Endometrium (tissue), 2 donors: ENCODE measurements around the gene PRAMEF17.
"Not testable (repeated sequence)": the region's sequence is repeated elsewhere in the genome, so short reads cannot be mapped to it uniquely, and the experiment has no call there.

Source experiments
- FAIRE-seq: peaks from 2 replicates; lab custom pipeline; 2012; peaks lifted over from hg19 to GRCh38; lab: Jason Lieb, UNC
- donor health status: control.
- donor health status: control.

PRAMEF17 gene

GRCh38 chr1:13389332-13389731 is at the start of gene PRAMEF17:
Gene PRAMEF17 (plus strand): TSS chr1:13389632. CDS start chr1:13389658, 26 bp downstream.
- not testable (repeated sequence) for FAIRE-seq

GRCh38 chr1:13342496-13342895 is 46.9 kb upstream of the PRAMEF17 start:
- not testable (repeated sequence) for FAIRE-seq

GRCh38 chr1:13347034-13347433 is 42.4 kb upstream of the PRAMEF17 start, which contains the start of gene PRAMEF14:
Gene PRAMEF14 (minus strand): TSS chr1:13347134. CDS start chr1:13345314, 1,820 bp downstream.
- FAIRE-seq: not testable (repeated sequence)

- not testable (repeated sequence) for FAIRE-seq
Observed at GRCh38 chr1:13353476-13353875, 36.0 kb upstream of the PRAMEF17 start.

- FAIRE-seq: not testable (repeated sequence)
Observed at GRCh38 chr1:13354475-13354874, 35.0 kb upstream of the PRAMEF17 start.

- FAIRE-seq: not testable (repeated sequence)
Observed at GRCh38 chr1:13356774-13357173, 32.7 kb upstream of the PRAMEF17 start.

GRCh38 chr1:13362364-13362763 is 27.1 kb upstream of the PRAMEF17 start:
- FAIRE-seq: not testable (repeated sequence)

GRCh38 chr1:13364928-13365327 is 24.5 kb upstream of the PRAMEF17 start:
- FAIRE-seq: not testable (repeated sequence)

- FAIRE-seq: not testable (repeated sequence)
Observed at GRCh38 chr1:13366536-13366935, 22.9 kb upstream of the PRAMEF17 start.

- FAIRE-seq: not testable (repeated sequence)
Observed at GRCh38 chr1:13368544-13368943, 20.9 kb upstream of the PRAMEF17 start.

GRCh38 chr1:13378983-13379382 is 10.4 kb upstream of the PRAMEF17 start:
- FAIRE-seq: not testable (repeated sequence)

GRCh38 chr1:13380380-13380779 is 9.1 kb upstream of the PRAMEF17 start:
- not testable (repeated sequence) for FAIRE-seq

- FAIRE-seq: not testable (repeated sequence)
Observed at GRCh38 chr1:13393004-13393403, 3.6 kb downstream of the PRAMEF17 start.

- not testable (repeated sequence) for FAIRE-seq
Observed at GRCh38 chr1:13394761-13395160, 5.3 kb downstream of the PRAMEF17 start.

- not testable (repeated sequence) for FAIRE-seq
Observed at GRCh38 chr1:13395311-13395710, 5.9 kb downstream of the PRAMEF17 start.

- no peak for FAIRE-seq
Observed at GRCh38 chr1:13407811-13408210, 18.4 kb downstream of the PRAMEF17 start.

GRCh38 chr1:13410150-13410549 is 20.7 kb downstream of the PRAMEF17 start, which contains the start of gene PRAMEF20:
Gene PRAMEF20 (plus strand): TSS chr1:13410450. CDS start chr1:13416355, 5,905 bp downstream.
- not testable (repeated sequence) for FAIRE-seq

- FAIRE-seq: no peak
Observed at GRCh38 chr1:13430495-13430894, 41.1 kb downstream of the PRAMEF17 start.

GRCh38 chr1:13432251-13432650 is 42.8 kb downstream of the PRAMEF17 start:
- no peak for FAIRE-seq

- FAIRE-seq: not testable (repeated sequence)
Observed at GRCh38 chr1:13433694-13434358, 44.4 kb downstream of the PRAMEF17 start.

- no peak for FAIRE-seq
Observed at GRCh38 chr1:13435458-13435857, 46.0 kb downstream of the PRAMEF17 start.

GRCh38 chr1:13439104-13439783 is 49.8 kb downstream of the PRAMEF17 start:
- FAIRE-seq: not testable (repeated sequence)
